NCI-H226 (cell line): ENCODE results near the gene DPCD.

Source experiments
- DNase-seq: peaks from one replicate; pipeline ENCODE4 v3.0.0-alpha.2; 2015

The DPCD gene

GRCh38 chr10:101567165-101568006, 20.7 kb upstream of the DPCD start:
- DNase-seq, result no peak

GRCh38 chr10:101568054-101568745, 19.9 kb upstream of the DPCD start:
- no peak for DNase-seq

GRCh38 chr10:101569323-101569621, 18.8 kb upstream of the DPCD start:
- DNase-seq, result no peak

- peak; percentile 68 for DNase-seq
Measured at GRCh38 chr10:101569622-101570427, 18.3 kb upstream of the DPCD start.

- no peak for DNase-seq
Measured at GRCh38 chr10:101570428-101571270, 17.5 kb upstream of the DPCD start.

- no peak for DNase-seq
Measured at GRCh38 chr10:101571271-101571925, 16.7 kb upstream of the DPCD start.

GRCh38 chr10:101572126-101572525, 16.0 kb upstream of the DPCD start:
- no peak for DNase-seq

- no peak for DNase-seq
Measured at GRCh38 chr10:101572785-101573184, 15.3 kb upstream of the DPCD start.

GRCh38 chr10:101573885-101574753, 14.0 kb upstream of the DPCD start:
- no peak for DNase-seq

- DNase-seq, result no peak
Measured at GRCh38 chr10:101575091-101575490, 13.0 kb upstream of the DPCD start.

- no peak for DNase-seq
Measured at GRCh38 chr10:101575580-101576210, 12.4 kb upstream of the DPCD start.

GRCh38 chr10:101576211-101576863, 11.8 kb upstream of the DPCD start:
- DNase-seq, result no peak

GRCh38 chr10:101577121-101577871, 10.8 kb upstream of the DPCD start:
- DNase-seq, result no peak

GRCh38 chr10:101578192-101578591, 9.9 kb upstream of the DPCD start:
- no peak for DNase-seq

- DNase-seq, result no peak
Measured at GRCh38 chr10:101578803-101579515, 9.2 kb upstream of the DPCD start.

- no peak for DNase-seq
Measured at GRCh38 chr10:101579516-101579870, 8.6 kb upstream of the DPCD start.

GRCh38 chr10:101580486-101581399, 7.4 kb upstream of the DPCD start:
- no peak for DNase-seq

GRCh38 chr10:101585841-101586240, 2.3 kb upstream of the DPCD start:
- no peak for DNase-seq
